GM18508 (cell line): ENCODE results near the gene ACAP1.

Source experiments
- ATAC-seq: cut with Tn5 transposase; IDR thresholded peaks from one replicate; pipeline ENCODE4 v1.9.1; 2021; ENCODE audit warnings: moderate number of reproducible peaks; ENCODE audit not compliant: insufficient read depth, unreplicated experiment

Gene ACAP1

GRCh38 chr17:7336240-7337175 lies at the start of gene ACAP1:
ACAP1 (plus strand) TSS chr17:7336529; CDS start chr17:7336735, 206 bp downstream.
- ATAC-seq = no peak

GRCh38 chr17:7289256-7290032 lies 46.9 kb upstream of the ACAP1 start:
- ATAC-seq = no peak

GRCh38 chr17:7290166-7290565 lies 46.2 kb upstream of the ACAP1 start:
- no peak for ATAC-seq

- no peak for ATAC-seq
Measured at GRCh38 chr17:7290685-7291084, 45.6 kb upstream of the ACAP1 start.

DNA sequence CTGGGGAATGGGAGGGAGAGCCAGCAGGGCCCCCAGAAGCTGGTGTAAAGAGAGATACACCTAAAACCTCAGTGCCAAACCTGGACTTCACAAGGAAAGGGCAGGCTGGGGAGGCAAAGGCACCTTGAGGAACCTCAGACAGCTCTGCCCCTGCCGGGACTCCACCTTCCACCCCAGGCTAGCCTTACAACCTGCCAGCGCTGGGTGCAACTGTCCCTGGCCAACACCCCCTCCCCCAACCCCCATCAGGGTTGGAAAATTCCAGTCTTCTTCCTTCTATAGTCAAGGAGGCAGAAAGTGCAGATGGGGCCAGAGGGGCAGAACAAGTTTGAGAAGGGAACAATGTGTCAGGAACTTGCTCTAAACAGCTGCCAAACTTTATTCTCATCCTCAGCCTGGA lies 44.1 kb upstream of the ACAP1 start:
- no peak for ATAC-seq

DNA sequence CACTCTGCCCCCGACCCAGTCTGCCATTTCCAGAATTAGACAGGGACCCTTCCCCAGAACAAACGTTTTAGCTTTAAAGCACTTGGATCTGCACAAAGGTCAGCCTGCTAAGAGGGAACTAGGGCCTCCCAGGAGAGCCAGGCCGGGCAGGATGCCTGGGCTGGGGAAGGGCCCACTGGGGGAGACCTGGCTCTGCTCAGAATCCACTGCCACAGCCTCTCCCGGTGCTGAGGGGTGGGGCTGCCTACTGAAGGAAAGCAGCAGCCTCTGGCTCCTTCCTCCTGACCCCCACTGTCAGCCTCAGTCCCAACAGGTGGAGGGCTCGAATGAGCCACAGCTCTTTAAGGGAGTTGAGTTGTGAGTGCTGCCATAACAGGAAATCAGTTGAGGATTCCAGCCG lies 43.6 kb upstream of the ACAP1 start:
- ATAC-seq = no peak

DNA sequence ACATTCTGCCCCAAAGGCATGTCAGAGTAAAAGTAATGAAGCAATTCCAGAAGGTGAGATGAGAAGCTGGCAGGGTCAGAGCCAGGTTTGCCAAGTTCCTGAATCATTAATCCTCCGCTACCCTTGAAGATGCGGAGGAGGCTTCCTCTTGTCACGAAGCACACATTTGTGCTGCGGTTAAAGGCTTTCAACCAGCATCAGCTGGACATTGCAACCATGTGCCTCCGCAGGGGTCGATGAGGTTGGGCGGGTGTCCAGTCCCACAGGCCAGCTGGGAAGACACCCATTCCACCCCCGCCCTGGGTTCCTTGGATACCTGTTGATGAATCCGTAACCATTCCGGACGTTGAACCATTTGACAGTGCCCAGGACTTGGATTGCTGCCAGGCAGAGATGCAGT lies 43.2 kb upstream of the ACAP1 start:
- ATAC-seq = no peak

DNA sequence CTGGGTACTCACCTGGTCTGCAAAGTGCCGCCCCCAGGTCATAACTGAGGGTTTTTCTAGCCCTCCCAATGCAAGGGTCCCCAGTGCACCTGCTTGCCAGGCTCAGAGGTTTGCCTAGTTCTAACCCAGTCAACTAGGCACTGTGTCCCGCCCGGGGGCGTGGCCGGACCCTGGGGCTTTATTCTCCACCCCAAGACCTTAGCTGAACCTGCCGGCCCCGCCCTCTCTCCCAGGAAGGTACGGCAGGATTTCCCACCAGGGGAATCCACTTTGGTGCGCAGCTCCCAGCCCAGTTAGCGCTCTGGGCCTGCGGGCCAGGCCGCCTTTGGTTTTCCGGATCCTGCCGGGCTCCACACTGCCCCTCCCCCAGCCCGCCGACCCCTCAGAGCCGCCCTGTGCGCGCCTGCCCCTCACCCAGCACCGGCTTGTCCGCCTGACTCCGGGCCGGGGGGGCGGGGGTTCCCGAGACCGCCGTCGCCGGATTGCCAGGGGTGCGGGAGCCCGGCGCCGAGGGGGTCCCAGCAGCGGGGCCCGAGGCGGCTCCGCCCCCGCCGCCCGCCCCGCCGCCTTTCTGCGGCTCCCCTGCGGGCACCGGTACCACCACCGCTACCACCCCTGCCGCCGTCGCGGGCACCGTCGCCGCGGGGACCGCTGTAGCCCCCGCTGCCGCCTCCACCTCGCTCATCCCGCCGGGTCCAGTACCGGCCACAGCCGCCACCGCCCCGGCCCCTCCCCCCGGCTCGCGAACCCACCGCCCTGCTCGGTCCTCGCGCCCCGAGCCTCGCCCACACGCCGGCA lies 42.3 kb upstream of the ACAP1 start:
- ATAC-seq = no peak

GRCh38 chr17:7294614-7295153 lies 41.6 kb upstream of the ACAP1 start, which contains the start of gene YBX2:
YBX2 (minus strand) TSS chr17:7294639; CDS start chr17:7294500, 139 bp downstream.
- ATAC-seq = no peak

GRCh38 chr17:7295230-7296180 lies 40.8 kb upstream of the ACAP1 start:
- no peak for ATAC-seq

DNA sequence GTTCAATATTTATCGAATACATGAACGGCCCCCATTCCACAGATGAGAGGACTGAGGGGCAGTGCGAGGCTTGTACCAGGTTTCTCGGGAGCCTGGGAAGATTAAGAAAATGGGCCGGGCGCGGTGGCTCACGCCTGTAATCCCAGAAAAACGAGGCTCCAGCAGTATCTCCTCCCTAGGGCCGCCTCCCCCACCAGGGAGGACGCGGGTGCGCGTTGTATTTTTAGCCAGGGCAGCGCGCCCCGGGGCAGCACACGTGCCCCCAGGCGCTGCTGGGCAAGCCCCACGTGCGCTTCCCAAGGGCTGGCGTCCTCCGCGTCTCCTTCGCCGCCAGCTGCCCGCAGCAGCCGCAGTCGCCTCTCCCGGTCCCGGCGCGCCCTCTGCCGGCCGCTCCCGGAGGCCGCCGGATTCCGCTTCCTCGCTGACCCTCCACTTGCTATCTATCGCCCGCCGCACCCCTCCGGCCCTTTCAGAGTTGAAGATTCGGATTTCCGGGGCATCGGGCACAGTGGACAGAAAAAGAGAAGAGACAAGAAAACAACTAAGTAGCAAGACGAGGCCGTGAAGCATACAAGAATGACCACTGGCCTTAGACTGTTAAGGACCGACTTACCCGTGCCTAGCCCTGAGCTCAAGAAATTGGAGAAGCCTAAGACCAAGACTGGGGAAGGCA lies 40.0 kb upstream of the ACAP1 start:
- no peak for ATAC-seq

DNA sequence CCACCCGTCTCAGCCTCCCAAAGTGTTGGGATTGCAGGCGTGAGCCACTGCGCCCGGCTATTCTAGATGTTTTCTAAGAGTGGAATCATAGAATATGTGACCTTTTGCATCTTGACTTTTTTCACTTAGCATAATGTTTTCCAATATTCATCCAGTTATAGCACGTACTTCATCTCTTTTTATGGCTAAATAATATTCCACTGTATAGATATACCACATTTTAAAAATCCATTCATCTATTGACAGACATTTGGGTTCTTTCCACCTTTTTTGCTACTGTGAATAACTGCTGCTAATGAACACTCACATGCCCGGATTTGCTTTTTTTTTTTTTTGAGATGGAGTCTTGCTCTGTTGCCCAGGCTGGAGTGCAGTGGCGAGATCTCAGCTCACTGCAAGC lies 32.1 kb upstream of the ACAP1 start:
- no peak for ATAC-seq

DNA sequence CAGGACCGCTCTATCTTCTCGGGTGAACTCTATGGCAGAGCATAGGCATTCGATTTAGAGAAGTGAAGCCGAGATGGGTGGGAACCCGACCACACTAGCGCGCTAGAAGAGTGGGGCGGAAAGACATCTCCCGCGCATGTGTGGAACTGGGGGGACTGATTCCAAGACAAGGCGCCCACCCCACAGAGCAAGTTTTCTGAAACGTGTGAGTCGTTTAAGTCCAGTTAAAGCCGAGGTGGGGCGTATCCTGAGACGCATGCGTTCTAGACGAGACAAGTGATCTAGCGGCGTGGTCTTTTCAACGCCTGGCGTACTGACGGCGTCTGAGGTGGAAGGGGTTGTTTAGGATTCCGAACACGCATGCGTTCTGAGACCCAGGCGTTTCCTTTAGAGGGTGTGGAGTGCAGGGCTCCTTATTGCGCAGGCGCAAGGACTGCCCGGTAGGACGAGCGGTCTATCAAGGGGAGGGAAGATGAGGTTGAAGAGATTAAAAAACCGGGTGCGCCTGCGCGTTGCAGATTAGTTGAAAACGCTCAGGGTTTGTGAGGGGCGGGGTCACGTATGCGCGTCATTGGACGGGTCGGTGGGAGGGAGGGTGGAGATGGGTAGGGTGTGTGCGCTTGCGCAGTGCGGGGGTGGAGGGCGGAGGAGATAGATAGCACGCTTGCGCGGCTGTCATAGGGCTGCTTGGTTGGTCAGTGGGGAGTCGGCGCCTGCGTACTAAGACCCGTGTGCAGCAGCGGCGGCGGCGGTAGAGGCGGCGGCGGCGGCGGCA lies 29.2 kb upstream of the ACAP1 start, which contains the start of gene EIF5A:
Gene EIF5A (plus strand): TSS at position 718 of the 775 bp plus-strand sequence. CDS start 2,008 bp downstream, outside the sequence.
- peak; percentile 46 for ATAC-seq

GRCh38 chr17:7307686-7308624 lies 28.4 kb upstream of the ACAP1 start:
- no peak for ATAC-seq

GRCh38 chr17:7308625-7309433 lies 27.5 kb upstream of the ACAP1 start:
- ATAC-seq = no peak

DNA sequence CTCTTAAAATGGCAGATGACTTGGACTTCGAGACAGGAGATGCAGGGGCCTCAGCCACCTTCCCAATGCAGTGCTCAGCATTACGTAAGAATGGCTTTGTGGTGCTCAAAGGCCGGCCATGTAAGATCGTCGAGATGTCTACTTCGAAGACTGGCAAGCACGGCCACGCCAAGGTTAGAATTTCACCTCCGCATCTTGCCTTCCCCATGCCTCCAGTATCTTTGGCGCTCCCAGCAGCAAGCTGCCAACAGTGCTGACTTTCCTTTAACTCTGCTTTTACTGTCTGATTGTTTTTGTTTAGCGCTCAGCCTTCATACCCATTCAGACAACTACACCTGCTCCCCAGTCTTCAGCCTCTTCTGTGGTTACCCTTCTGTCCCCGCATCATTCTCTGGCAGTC lies 26.7 kb upstream of the ACAP1 start:
- no peak for ATAC-seq
